Calu3 (cell line): ENCODE measurements around the gene WRNIP1. TPM values are rescaled to one million over a fixed set of nuclear protein-coding genes. Genes with fewer than 3 reads are reported as not detected.

ENCODE experiments used
- BruUV-seq: library from RNA; stranded (reverse); fragments of 400-500 nt; replicated peaks from 2 replicates; lab custom pipeline; 2021; lab: Mats Ljungman, UMichigan
- CTCF ChIA-PET: fragments of 300-600 bp; sonication (Branson Sonifier 250); formaldehyde crosslinking; loops from one replicate; lab custom pipeline; 2022; ENCODE audit warnings: antibody characterized with exemption; lab: Charles Lee
- DNase-seq: peaks from one replicate; pipeline ENCODE4 v3.0.0; 2022
- H3K27ac Mint-ChIP-seq: one replicate; pipeline ENCODE4 v1.8.0; 2022; ENCODE audit warnings: mixed read lengths; ENCODE audit not compliant: unreplicated experiment
- H3K27me3 Mint-ChIP-seq: one replicate; pipeline ENCODE4 v1.8.0; 2022; ENCODE audit warnings: mixed read lengths; ENCODE audit not compliant: unreplicated experiment
- H3K36me3 Mint-ChIP-seq: one replicate; pipeline ENCODE4 v1.8.0; 2022; ENCODE audit warnings: mild to moderate bottlenecking, moderate library complexity, mixed read lengths; ENCODE audit not compliant: insufficient read depth, unreplicated experiment
- H3K4me1 Mint-ChIP-seq: one replicate; pipeline ENCODE4 v1.8.0; 2022; ENCODE audit warnings: mild to moderate bottlenecking, low read depth, mixed read lengths; ENCODE audit not compliant: unreplicated experiment
- H3K4me3 Mint-ChIP-seq: one replicate; pipeline ENCODE4 v1.8.0; 2022; ENCODE audit warnings: mild to moderate bottlenecking, low read depth, moderate library complexity, mixed read lengths; ENCODE audit not compliant: unreplicated experiment
- H3K9me3 Mint-ChIP-seq: one replicate; pipeline ENCODE4 v1.8.0; 2022; ENCODE audit warnings: low read depth, mixed read lengths; ENCODE audit not compliant: unreplicated experiment
- CTCF ChIP-seq: fragments of 200-600 bp; IDR thresholded peaks from one replicate; pipeline ENCODE4 v1.8.0; 2022; ENCODE audit warnings: antibody characterized with exemption; ENCODE audit not compliant: unreplicated experiment
- intact Hi-C: fragments of 100-400 bp; cut with micrococcal nuclease; formaldehyde crosslinking; loops from one replicate; pipeline ENCODE4 v1.10.0; 2022; ENCODE audit not compliant: unreplicated experiment
- total RNA-seq: library from RNA; stranded (reverse); gene quantifications from 2 replicates; pipeline ENCODE4 v1.2.3, GENCODE V29; 2022

Gene WRNIP1
- total RNA-seq, 1 experiment from 2014 or later = 41.4 TPM

- Mint-ChIP-seq H3K9me3 (no peaks in the 10 kb centered on the region), H3K27ac (no peak overlapping the region), H3K4me3 (no peak overlapping the region), H3K27me3 (no peaks in the 10 kb centered on the region), H3K36me3 (no peaks in the 10 kb centered on the region), H3K4me1 (peaks cover 9% of the 10 kb centered on the region)
- no peak for DNase-seq
- intact Hi-C loops = no loop called here
- CTCF ChIA-PET = interaction anchor here (0.7 kb wide), 1 partner anchor 20 kb away, joined by 4 read pairs; no protein-coding TSS in a partner anchor
- no TSS peak for BruUV-seq
- no peak for TF ChIP-seq CTCF
These were observed 11.4 kb upstream of the WRNIP1 start for GRCh38 chr6:2753743-2754142.

- no peak for DNase-seq
- H3K36me3 Mint-ChIP-seq = no peaks in the 10 kb centered on the region
- no peak for TF ChIP-seq CTCF
- no peaks in the 10 kb centered on the region for H3K9me3 Mint-ChIP-seq
- H3K27ac Mint-ChIP-seq = no peak overlapping the region
- CTCF ChIA-PET = no interaction called here
- H3K27me3 Mint-ChIP-seq = no peaks in the 10 kb centered on the region
- intact Hi-C loops = no loop called here
- H3K4me3 Mint-ChIP-seq = no peak overlapping the region
- BruUV-seq = no TSS peak
- H3K4me1 Mint-ChIP-seq = peaks cover 9% of the 10 kb centered on the region
These were observed 10.8 kb upstream of the WRNIP1 start for GRCh38 chr6:2754393-2754792.

GRCh38 chr6:2754911-2755310 is 10.3 kb upstream of the WRNIP1 start:
- Mint-ChIP-seq H3K9me3 (no peaks in the 10 kb centered on the region), H3K4me1 (peaks cover 9% of the 10 kb centered on the region), H3K27me3 (no peaks in the 10 kb centered on the region), H3K36me3 (no peaks in the 10 kb centered on the region), H3K27ac (no peak overlapping the region), H3K4me3 (no peak overlapping the region)
- CTCF ChIA-PET = no interaction called here
- no peak for TF ChIP-seq CTCF
- DNase-seq = no peak
- intact Hi-C loops = no loop called here
- BruUV-seq = no TSS peak

- Mint-ChIP-seq H3K36me3 (peaks cover under 1% of the 10 kb centered on the region), H3K4me3 (no peak overlapping the region), H3K9me3 (no peaks in the 10 kb centered on the region), H3K4me1 (peaks cover 9% of the 10 kb centered on the region), H3K27me3 (no peaks in the 10 kb centered on the region), H3K27ac (no peak overlapping the region)
- no peak for DNase-seq
- TF ChIP-seq CTCF = no peak
- CTCF ChIA-PET = no interaction called here
- BruUV-seq = no TSS peak
- intact Hi-C loops = no loop called here
These were observed 9.7 kb upstream of the WRNIP1 start for GRCh38 chr6:2755456-2755855.
